ENCODE results near the gene PHLPP1. TPM values are rescaled to one million over a fixed set of nuclear protein-coding genes. Genes with fewer than 3 reads are reported as not detected.

Gene PHLPP1
- total and polyA plus RNA-seq, 2 of the 13 experiments (the other 11 are each of a cell fraction or from before 2014, with no cell fraction given), result 9.8 to 18.5 TPM

DNA sequence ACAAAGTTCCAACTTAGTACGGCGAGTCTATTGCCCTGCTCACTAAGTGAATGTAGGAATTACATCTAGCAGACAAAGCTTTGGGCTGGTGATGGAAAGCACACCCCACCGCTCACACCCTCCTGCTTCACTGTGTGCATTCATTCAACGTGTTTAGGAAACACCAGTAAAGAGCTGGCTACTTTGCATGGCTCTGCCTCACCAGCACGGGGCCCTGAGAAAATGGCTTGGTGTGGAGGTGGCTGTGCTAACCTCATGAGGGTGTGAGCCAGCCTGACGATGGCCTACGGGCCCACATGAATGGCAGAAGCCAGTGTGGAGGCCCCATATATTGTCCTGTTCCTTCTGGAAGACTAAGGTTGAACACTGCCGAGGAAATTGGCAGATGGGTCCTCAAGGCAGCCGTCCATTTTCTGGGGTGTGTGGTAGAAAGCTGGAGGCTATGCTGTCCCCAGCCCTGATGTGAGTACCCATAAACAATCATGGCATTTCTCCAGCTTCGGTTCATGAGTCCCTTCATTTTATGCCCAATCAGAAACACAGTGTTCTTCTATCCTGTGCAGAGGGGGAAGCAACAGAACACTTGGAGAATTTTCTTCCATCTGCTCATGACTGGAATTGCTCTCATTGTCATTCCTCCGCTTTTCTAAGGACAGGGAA, 269.4 kb downstream of the PHLPP1 start (continued):
- TF ChIP-seq, protein P1, sequence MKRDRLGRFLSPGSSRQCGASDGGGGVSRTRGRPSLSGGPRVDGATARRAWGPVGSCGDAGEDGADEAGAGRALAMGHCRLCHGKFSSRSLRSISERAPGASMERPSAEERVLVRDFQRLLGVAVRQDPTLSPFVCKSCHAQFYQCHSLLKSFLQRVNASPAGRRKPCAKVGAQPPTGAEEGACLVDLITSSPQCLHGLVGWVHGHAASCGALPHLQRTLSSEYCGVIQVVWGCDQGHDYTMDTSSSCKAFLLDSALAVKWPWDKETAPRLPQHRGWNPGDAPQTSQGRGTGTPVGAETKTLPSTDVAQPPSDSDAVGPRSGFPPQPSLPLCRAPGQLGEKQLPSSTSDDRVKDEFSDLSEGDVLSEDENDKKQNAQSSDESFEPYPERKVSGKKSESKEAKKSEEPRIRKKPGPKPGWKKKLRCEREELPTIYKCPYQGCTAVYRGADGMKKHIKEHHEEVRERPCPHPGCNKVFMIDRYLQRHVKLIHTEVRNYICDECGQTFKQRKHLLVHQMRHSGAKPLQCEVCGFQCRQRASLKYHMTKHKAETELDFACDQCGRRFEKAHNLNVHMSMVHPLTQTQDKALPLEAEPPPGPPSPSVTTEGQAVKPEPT (CRISPR knock-in tag; IDR thresholded peaks at IDR 0.05; ENCODE audit: low read depth), result no peak

DNA sequence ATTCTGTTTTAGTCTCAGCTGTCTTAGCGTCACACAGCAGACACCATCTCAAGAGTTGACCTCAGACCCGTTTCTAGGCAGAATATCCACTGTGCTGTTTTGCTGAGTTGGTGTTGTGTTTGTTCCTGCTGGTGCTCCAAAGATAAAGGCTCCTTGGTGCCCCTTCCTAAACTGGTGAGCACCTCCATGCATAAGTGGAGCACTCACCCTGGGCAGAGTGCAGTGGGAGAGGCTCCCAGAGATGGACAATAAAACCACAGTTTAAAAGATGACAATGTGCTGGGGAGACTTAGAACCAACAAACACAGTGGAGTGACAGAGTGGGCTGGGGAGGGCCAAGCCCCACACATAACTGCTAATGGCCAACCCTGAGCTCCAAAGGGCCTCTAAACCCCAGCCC, 271.1 kb downstream of the PHLPP1 start:
- H3K36me3 ChIP-seq (replicated peaks in 1 of 2; ENCODE audit: control insufficient read depth in 1 of 2, insufficient read depth in 2 of 2, low read length in 2 of 2), result no peaks in the 10 kb centered on the region
- H2AFZ ChIP-seq (ENCODE audit: low read length), result no peak overlapping the region
- no TSS peak for BruUV-seq (replicated peaks)
- no peak overlapping the region for H3K27ac ChIP-seq (ENCODE audit: extremely low read length, insufficient read depth, low read length)
- H3K9me3 ChIP-seq (ENCODE audit: low read length), result no peaks in the 10 kb centered on the region
- in situ Hi-C loops (cut with HindIII; ENCODE audit: extremely low pct_ligation_motif_present, low pct_unique_long_range_greater_than_20kb), result loop anchor here (10.0 to 25.0 kb wide), 2 partner anchors 272 to 374 kb away; partner anchors contain the start of gene PHLPP1
- no peaks in the 10 kb centered on the region for H3K79me2 ChIP-seq (ENCODE audit: insufficient read depth, low read length)
- H4K20me1 ChIP-seq (ENCODE audit: insufficient read depth, low read length), result no peaks in the 10 kb centered on the region
- no peak for DNase-seq (ENCODE audit: low spot score)
- no peak overlapping the region for H3K4me2 ChIP-seq (ENCODE audit: low read depth, low read length)
- no peak for FAIRE-seq
- TF ChIP-seq TBX3 (IDR thresholded peaks at IDR 0.05; ENCODE audit: borderline replicate concordance), result no peak
- TF ChIP-seq BRCA1 (CRISPR knock-in tag; IDR thresholded peaks at IDR 0.05), result no peak
- peak; percentile 90 for TF ChIP-seq ZNF263 (CRISPR knock-in tag; IDR thresholded peaks at IDR 0.05)
- TF ChIP-seq, protein P2, sequence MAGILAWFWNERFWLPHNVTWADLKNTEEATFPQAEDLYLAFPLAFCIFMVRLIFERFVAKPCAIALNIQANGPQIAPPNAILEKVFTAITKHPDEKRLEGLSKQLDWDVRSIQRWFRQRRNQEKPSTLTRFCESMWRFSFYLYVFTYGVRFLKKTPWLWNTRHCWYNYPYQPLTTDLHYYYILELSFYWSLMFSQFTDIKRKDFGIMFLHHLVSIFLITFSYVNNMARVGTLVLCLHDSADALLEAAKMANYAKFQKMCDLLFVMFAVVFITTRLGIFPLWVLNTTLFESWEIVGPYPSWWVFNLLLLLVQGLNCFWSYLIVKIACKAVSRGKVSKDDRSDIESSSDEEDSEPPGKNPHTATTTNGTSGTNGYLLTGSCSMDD (CRISPR knock-in tag; IDR thresholded peaks at IDR 0.05), result no peak
- no peak overlapping the region for H3K9ac ChIP-seq (ENCODE audit: insufficient read depth, low read depth, low read length)
- peaks cover 19% of the 10 kb centered on the region for H3K4me1 ChIP-seq (ENCODE audit: insufficient read depth, low read length)
- intact Hi-C loops (cut with micrococcal nuclease; ENCODE audit: unreplicated experiment), result no loop called here
- H3K4me3 ChIP-seq (replicated peaks in 1 of 3; ENCODE audit: insufficient read depth in 1 of 3, low read depth in 2 of 3, low read length in 3 of 3), result no peak overlapping the region
- H3K27me3 ChIP-seq (ENCODE audit: control insufficient read depth in 1 of 2, insufficient read depth in 2 of 2, low read length in 2 of 2), result peaks cover 0 to 8% of the 10 kb centered on the region in 2 experiments; a peak in 3 of 5 replicates
- WGBS (ENCODE audit: low lambda C conversion rate), result 47% methylated on average over 2 of the region's 2 CpGs
- CTCF ChIA-PET (ENCODE audit: low intra/inter-chr PET ratio, low total read pairs), result no interaction called here
- POLR2A ChIA-PET, result no interaction called here
- no peak; the same call in 2 of the 3 replicates for ATAC-seq
